Upper lobe of left lung (tissue), 6 donors: ENCODE results near the gene PTPRZ1. TPM values are rescaled to one million over a fixed set of nuclear protein-coding genes. Genes with fewer than 3 reads are reported as not detected.

Experiments
- ATAC-seq, 2 donors: fragments of 200-7000 bp; cut with Tn5 transposase; one replicate each; pipeline ENCODE4 v1.9.1; 2022; ENCODE audit warnings: mild to moderate bottlenecking in 2 of 2, moderate library complexity in 2 of 2; ENCODE audit not compliant: low FRiP score in 2 of 2
- DNase-seq, 2 donors: peaks; one replicate each; pipeline ENCODE4 v3.0.0-alpha.2; 2019 to 2020
- H3K27ac ChIP-seq, 4 donors: fragments of 200-600 bp; sonication (generic); one replicate each; pipeline ENCODE4 v1.5.1; 2016 to 2019
- H3K27me3 ChIP-seq, 4 donors: fragments of 200-600 bp; sonication (generic); one replicate each; pipeline ENCODE4 v1.5.1; 2017 to 2019
- H3K36me3 ChIP-seq, 4 donors: fragments of 200-600 bp; sonication (generic); one replicate each; pipeline ENCODE4 v1.5.1; 2016 to 2019
- H3K4me1 ChIP-seq, 4 donors: fragments of 200-600 bp; sonication (generic); one replicate each; pipeline ENCODE4 v1.5.1; 2018 to 2019
- H3K4me3 ChIP-seq, 4 donors: fragments of 200-600 bp; sonication (generic); one replicate each; pipeline ENCODE4 v1.5.1; 2017 to 2019; ENCODE audit warnings: mild to moderate bottlenecking in 2 of 4, moderate library complexity in 1 of 4
- H3K9me3 ChIP-seq, 4 donors: fragments of 200-600 bp; sonication (generic); one replicate each; pipeline ENCODE4 v1.5.1; 2018 to 2019
- CTCF ChIP-seq, 6 experiments: fragments of 450-650 bp in 4 of 6; fragments of 200-600 bp in 2 of 6; sonication (generic) in 2 of 6; IDR thresholded peaks; one replicate each; pipeline ENCODE4 v1.5.1; 2016 to 2019; ENCODE audit warnings: antibody characterized with exemption in 6 of 6
- EP300 ChIP-seq, 4 donors: sonication (generic); formaldehyde crosslinking; IDR thresholded peaks; one replicate each; pipeline ENCODE4 v1.5.1; 2017; ENCODE audit warnings: antibody characterized with exemption in 4 of 4, control low read depth in 2 of 4
- POLR2A ChIP-seq, 4 donors: fragments of 450-650 bp; IDR thresholded peaks; one replicate each; pipeline ENCODE4 v1.5.1; 2016 to 2017; ENCODE audit warnings: antibody characterized with exemption in 4 of 4, mild to moderate bottlenecking in 2 of 4
- POLR2AphosphoS5 ChIP-seq, 2 donors: sonication (generic); formaldehyde crosslinking; IDR thresholded peaks; one replicate each; pipeline ENCODE4 v1.5.1; 2017; ENCODE audit warnings: antibody characterized with exemption in 2 of 2
- WGBS, 2 donors: methylation state at CpG; one replicate each; pipeline ENCODE4 v1.1.5; 2017 to 2018; 5-methylcytosine and 5-hydroxymethylcytosine counted together
- total RNA-seq, 6 donors: library from RNA; depleted of rRNA in 4 of 6; stranded (reverse); fragments of >200 nt in 4 of 6; gene quantifications; one replicate each; pipeline versions ENCODE4 v1.1.0 to v1.2.1, GENCODE V29; 2016 to 2021
- donor health status: DM: no; HTN: no; CAD: no; lungs with moderate emphysema.
- donor health status: DM: no; HTN: yes; CAD: no; lungs with severe emphysema.

PTPRZ1 gene
- total RNA-seq, 6 donors from 2014 or later = 0.57 to 7.2 (median 1.2) TPM

GRCh38 chr7:121876656-121877500 is 3.9 kb downstream of the PTPRZ1 start:
- no peak overlapping the region for H3K27ac ChIP-seq
- no peak for DNase-seq
- H3K4me3 ChIP-seq = no peak overlapping the region
- peaks cover 0 to 22% (median 3%) of the 10 kb centered on the region in 4 donors for H3K4me1 ChIP-seq
- H3K9me3 ChIP-seq = no peaks in the 10 kb centered on the region
- 69 to 86% methylated on average over 5 of the region's 5 CpGs for WGBS, 2 donors
- H3K36me3 ChIP-seq = no peaks in the 10 kb centered on the region
- TF ChIP-seq POLR2A (IDR thresholded peaks at IDR 0.05) = no peak
- TF ChIP-seq POLR2AphosphoS5 (IDR thresholded peaks at IDR 0.05) = no peak
- no peak for TF ChIP-seq CTCF (IDR thresholded peaks at IDR 0.05)
- TF ChIP-seq EP300 (IDR thresholded peaks at IDR 0.05) = no peak
- peaks cover 0 to 6% (median 0%) of the 10 kb centered on the region in 4 donors for H3K27me3 ChIP-seq
- no peak for ATAC-seq

DNA sequence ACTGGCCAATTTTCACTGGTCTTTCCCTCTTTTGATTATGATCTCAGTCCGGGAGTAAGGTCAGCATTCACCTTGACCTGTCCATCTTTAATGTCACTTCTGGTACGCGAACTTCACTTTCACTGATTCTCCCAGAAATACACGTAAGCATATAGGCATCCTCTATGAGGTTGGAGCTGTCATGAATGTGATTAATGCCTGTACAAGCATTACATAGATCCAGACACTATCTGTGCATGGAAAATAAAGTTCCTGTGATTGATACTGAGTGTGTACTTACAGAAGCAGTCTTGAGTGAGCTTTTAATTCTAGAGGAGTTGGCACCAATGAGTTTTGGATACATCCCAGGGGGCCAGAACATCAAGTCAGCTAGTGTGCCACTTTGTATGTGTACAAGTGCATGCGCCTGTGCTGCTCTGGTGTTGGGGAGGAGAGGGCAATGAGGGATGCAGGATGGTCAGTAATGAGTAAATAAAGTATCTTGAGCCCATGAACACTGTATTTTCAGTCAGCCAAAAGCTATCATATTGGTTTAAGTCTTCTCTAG is 6.0 kb downstream of the PTPRZ1 start:
- Histone ChIP-seq H3K27me3 (no peaks in the 10 kb centered on the region), H3K4me3 (no peak overlapping the region), H3K27ac (no peak overlapping the region), H3K9me3 (no peaks in the 10 kb centered on the region), H3K36me3 (no peaks in the 10 kb centered on the region), H3K4me1 (peaks cover 0 to 5% (median 0%) of the 10 kb centered on the region in 4 donors)
- DNase-seq (no peak), ATAC-seq (no peak)
- 80 to 84% methylated on average over 5 of the region's 5 CpGs for WGBS, 2 donors
- TF ChIP-seq EP300 (IDR thresholded peaks at IDR 0.05) = no peak
- no peak for TF ChIP-seq POLR2AphosphoS5 (IDR thresholded peaks at IDR 0.05)
- TF ChIP-seq CTCF (IDR thresholded peaks at IDR 0.05) = no peak
- TF ChIP-seq POLR2A (IDR thresholded peaks at IDR 0.05) = no peak

DNA sequence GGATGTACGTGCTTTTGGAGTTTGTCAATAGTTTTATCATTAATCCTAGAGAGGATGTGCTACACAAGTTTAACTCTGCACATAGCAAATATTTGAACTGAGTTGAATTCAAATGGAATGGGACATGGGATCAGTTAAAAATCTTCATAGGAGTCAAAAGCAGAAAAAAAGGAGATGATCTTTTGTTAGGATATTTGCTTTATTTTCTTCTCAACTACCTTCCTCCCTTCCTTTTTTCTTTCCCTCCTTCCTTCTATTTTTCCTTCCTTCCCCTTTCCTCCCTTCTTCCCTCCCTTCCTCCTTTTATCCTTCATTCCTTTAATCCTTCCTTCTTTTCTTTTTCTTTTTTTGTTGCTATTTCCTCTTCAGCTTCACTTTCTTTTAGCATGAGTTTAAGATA is 6.6 kb downstream of the PTPRZ1 start:
- no peak for ATAC-seq

GRCh38 chr7:121882731-121883130 is 9.8 kb downstream of the PTPRZ1 start:
- H3K27ac ChIP-seq = no peak overlapping the region
- H3K9me3 ChIP-seq = no peaks in the 10 kb centered on the region
- no peak for TF ChIP-seq POLR2A (IDR thresholded peaks at IDR 0.05)
- no peak for TF ChIP-seq CTCF (IDR thresholded peaks at IDR 0.05)
- TF ChIP-seq POLR2AphosphoS5 (IDR thresholded peaks at IDR 0.05) = no peak
- TF ChIP-seq EP300 (IDR thresholded peaks at IDR 0.05) = no peak
- no peak overlapping the region for H3K4me3 ChIP-seq
- H3K36me3 ChIP-seq = no peaks in the 10 kb centered on the region
- DNase-seq (no peak), ATAC-seq (no peak)
- H3K27me3 ChIP-seq = no peaks in the 10 kb centered on the region
- WGBS, 2 donors = 82 to 87% methylated on average over 2 of the region's 2 CpGs
- no peaks in the 10 kb centered on the region for H3K4me1 ChIP-seq

More for the DNA sequence above, 6.6 kb downstream of the PTPRZ1 start:
- no peaks in the 10 kb centered on the region for H3K27me3 ChIP-seq
- H3K9me3 ChIP-seq = no peaks in the 10 kb centered on the region
- H3K27ac ChIP-seq = no peak overlapping the region
- no peak overlapping the region for H3K4me3 ChIP-seq
- TF ChIP-seq EP300 (IDR thresholded peaks at IDR 0.05) (no peak), POLR2A (IDR thresholded peaks at IDR 0.05) (no peak), CTCF (IDR thresholded peaks at IDR 0.05) (no peak), POLR2AphosphoS5 (IDR thresholded peaks at IDR 0.05) (no peak)
- no peaks in the 10 kb centered on the region for H3K36me3 ChIP-seq
- DNase-seq = no peak
- WGBS, 2 donors = 68 to 72% methylated on average over 1 of the region's 1 CpG
- no peaks in the 10 kb centered on the region for H3K4me1 ChIP-seq
